Esophagus squamous epithelium (tissue), 5 donors: ENCODE measurements around the gene PHACTR2. TPM values are rescaled to one million over a fixed set of nuclear protein-coding genes. Genes with fewer than 3 reads are reported as not detected.
"Not testable (repeated sequence)": the region's sequence is repeated elsewhere in the genome, so short reads cannot be mapped to it uniquely, and the experiment has no call there.

Experiments
- DNase-seq: peaks from one replicate; lab custom pipeline; 2025; lab: John Stamatoyannopoulos, UW
- H3K27ac ChIP-seq, 4 donors: fragments of 200-600 bp; sonication (generic); one replicate each; pipeline ENCODE4 v1.5.1; 2016 to 2019; ENCODE audit warnings: mild to moderate bottlenecking in 1 of 4
- H3K27me3 ChIP-seq, 4 donors: fragments of 200-600 bp; sonication (generic); 1 replicate in 3 of 4; 2 replicates in 1 of 4; pipeline versions ENCODE4 v1.5.1 to v1.6.0; 2017 to 2021; ENCODE audit warnings: antibody characterized with exemption in 1 of 4
- H3K36me3 ChIP-seq, 3 donors: fragments of 200-600 bp; sonication (generic); one replicate each; pipeline ENCODE4 v1.5.1; 2016 to 2019
- H3K4me1 ChIP-seq, 3 donors: fragments of 200-600 bp; sonication (generic); one replicate each; pipeline ENCODE4 v1.5.1; 2017 to 2019
- H3K4me3 ChIP-seq, 4 donors: fragments of 200-600 bp; sonication (generic); 1 replicate in 3 of 4; 2 replicates in 1 of 4; pipeline ENCODE4 v1.5.1; 2016 to 2019; ENCODE audit warnings: mild to moderate bottlenecking in 2 of 4, moderate library complexity in 1 of 4
- H3K9me3 ChIP-seq, 3 donors: fragments of 200-600 bp; sonication (generic); one replicate each; pipeline ENCODE4 v1.5.1; 2016 to 2019
- POLR2A ChIP-seq, 4 donors: fragments of 450-650 bp; IDR thresholded peaks; one replicate each; pipeline ENCODE4 v1.6.1; 2017; ENCODE audit warnings: antibody characterized with exemption in 4 of 4, mild to moderate bottlenecking in 4 of 4, moderate library complexity in 3 of 4
- WGBS, 2 donors: methylation state at CpG; one replicate each; pipeline ENCODE4 v1.1.5; 2018; 5-methylcytosine and 5-hydroxymethylcytosine counted together
- intact Hi-C: fragments of 100-400 bp; cut with DNase I; formaldehyde crosslinking; loops from one replicate; pipeline ENCODE4 v1.15.0; 2022
- total RNA-seq, 4 donors: library from RNA; depleted of rRNA; stranded (reverse); fragments of >200 nt; gene quantifications; one replicate each; pipeline ENCODE4 v1.1.0, GENCODE V29; 2016
- TF ChIP-seq, protein P1 (sequence below), 6 experiments: fragments of 450-650 bp in 4 of 6; fragments of 200-600 bp in 2 of 6; sonication (generic) in 2 of 6; IDR thresholded peaks; one replicate each; pipeline ENCODE4 v1.5.1; 2016 to 2019; ENCODE audit warnings: antibody characterized with exemption in 6 of 6, mild to moderate bottlenecking in 4 of 6, moderate library complexity in 4 of 6
- donor health status: DM: yes; HTN: yes; CAD: no.

PHACTR2 gene
- total RNA-seq, 4 donors from 2014 or later: 25.1 to 76.9 (median 45.1) TPM

DNA sequence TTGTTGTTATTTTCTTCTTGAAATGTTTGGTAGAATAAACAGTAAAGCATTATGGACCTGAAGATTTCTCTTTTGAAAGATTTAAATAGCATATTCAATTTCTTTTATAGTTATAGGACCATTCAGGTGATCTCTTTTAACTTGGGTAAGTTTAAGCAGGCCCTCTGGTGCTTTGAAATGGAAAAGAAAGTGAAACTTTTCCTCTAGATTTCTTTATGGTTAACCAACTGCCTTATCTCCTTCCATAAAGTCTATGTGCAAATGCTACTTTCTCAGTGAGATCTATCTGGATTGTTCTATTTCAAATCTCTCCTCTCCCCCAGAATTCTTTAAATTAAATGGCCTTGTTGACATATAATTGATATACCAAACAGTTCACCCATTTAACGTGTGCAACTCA lies 54.0 kb downstream of the PHACTR2 start:
- H3K4me3 ChIP-seq: no peak overlapping the region
- no peak overlapping the region for H3K27ac ChIP-seq
- no peak for DNase-seq
- WGBS, 2 donors: 91 to 94% methylated on average over 1 of the region's 1 CpG
- TF ChIP-seq POLR2A (IDR thresholded peaks at IDR 0.05): no peak
- TF ChIP-seq, protein P1, sequence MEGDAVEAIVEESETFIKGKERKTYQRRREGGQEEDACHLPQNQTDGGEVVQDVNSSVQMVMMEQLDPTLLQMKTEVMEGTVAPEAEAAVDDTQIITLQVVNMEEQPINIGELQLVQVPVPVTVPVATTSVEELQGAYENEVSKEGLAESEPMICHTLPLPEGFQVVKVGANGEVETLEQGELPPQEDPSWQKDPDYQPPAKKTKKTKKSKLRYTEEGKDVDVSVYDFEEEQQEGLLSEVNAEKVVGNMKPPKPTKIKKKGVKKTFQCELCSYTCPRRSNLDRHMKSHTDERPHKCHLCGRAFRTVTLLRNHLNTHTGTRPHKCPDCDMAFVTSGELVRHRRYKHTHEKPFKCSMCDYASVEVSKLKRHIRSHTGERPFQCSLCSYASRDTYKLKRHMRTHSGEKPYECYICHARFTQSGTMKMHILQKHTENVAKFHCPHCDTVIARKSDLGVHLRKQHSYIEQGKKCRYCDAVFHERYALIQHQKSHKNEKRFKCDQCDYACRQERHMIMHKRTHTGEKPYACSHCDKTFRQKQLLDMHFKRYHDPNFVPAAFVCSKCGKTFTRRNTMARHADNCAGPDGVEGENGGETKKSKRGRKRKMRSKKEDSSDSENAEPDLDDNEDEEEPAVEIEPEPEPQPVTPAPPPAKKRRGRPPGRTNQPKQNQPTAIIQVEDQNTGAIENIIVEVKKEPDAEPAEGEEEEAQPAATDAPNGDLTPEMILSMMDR (IDR thresholded peaks at IDR 0.05): no peak
- intact Hi-C loops: no loop called here
- H3K9me3 ChIP-seq: no peaks in the 10 kb centered on the region
- H3K4me1 ChIP-seq: peaks cover 0 to 23% (median 6%) of the 10 kb centered on the region in 3 donors
- no peaks in the 10 kb centered on the region for H3K36me3 ChIP-seq
- no peaks in the 10 kb centered on the region for H3K27me3 ChIP-seq

DNA sequence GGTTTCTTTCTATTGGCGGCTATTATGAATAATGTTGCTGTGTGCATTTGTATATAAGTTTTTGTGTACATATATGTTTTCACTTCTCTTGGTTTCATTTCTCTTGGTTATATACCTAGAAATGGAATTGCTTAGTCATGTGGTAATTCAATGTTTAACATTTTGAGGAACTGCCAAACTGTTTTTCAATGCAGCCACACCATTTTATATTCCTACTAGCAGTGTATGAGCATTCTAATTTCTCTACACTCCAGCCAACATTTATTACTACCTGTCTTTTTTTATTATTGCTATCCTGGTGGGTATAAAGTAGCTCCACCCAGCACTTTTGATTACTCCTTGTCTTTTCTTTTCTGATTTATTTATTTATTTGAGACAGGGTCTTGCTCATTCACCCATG lies 54.8 kb downstream of the PHACTR2 start:
- WGBS, 2 donors: 89 to 100% methylated on average over 1 of the region's 1 CpG
- DNase-seq: no peak
- H3K4me3 ChIP-seq: no peak overlapping the region
- H3K4me1 ChIP-seq: peaks cover 0 to 23% (median 6%) of the 10 kb centered on the region in 3 donors
- H3K9me3 ChIP-seq: no peaks in the 10 kb centered on the region
- H3K27me3 ChIP-seq: no peaks in the 10 kb centered on the region
- intact Hi-C loops: no loop called here
- H3K27ac ChIP-seq: no peak overlapping the region
- TF ChIP-seq, protein P1 (IDR thresholded peaks at IDR 0.05): no peak
- TF ChIP-seq POLR2A (IDR thresholded peaks at IDR 0.05): no peak
- H3K36me3 ChIP-seq: no peaks in the 10 kb centered on the region

- Histone ChIP-seq H3K4me1 (peaks cover 0 to 29% (median 6%) of the 10 kb centered on the region in 3 donors), H3K9me3 (no peaks in the 10 kb centered on the region), H3K36me3 (no peaks in the 10 kb centered on the region), H3K27ac (no peak overlapping the region), H3K4me3 (no peak overlapping the region), H3K27me3 (no peaks in the 10 kb centered on the region)
- intact Hi-C loops: no loop called here
- 78 to 86% methylated on average over 1 of the region's 1 CpG for WGBS, 2 donors
- no peak for DNase-seq
- no peak for TF ChIP-seq POLR2A (IDR thresholded peaks at IDR 0.05)
- TF ChIP-seq, protein P1 (IDR thresholded peaks at IDR 0.05): no peak
Measured at GRCh38 chr6:143733510-143733909, 55.7 kb downstream of the PHACTR2 start.

- Histone ChIP-seq H3K9me3 (no peaks in the 10 kb centered on the region), H3K4me1 (peaks cover 0 to 30% (median 6%) of the 10 kb centered on the region in 3 donors), H3K36me3 (no peaks in the 10 kb centered on the region), H3K27me3 (no peaks in the 10 kb centered on the region), H3K27ac (no peak overlapping the region), H3K4me3 (no peak overlapping the region)
- no peak for DNase-seq
- TF ChIP-seq, protein P1 (IDR thresholded peaks at IDR 0.05): no peak
- TF ChIP-seq POLR2A (IDR thresholded peaks at IDR 0.05): no peak
- 15 to 20% methylated on average over 1 of the region's 1 CpG for WGBS, 2 donors
- intact Hi-C loops: no loop called here
Measured at GRCh38 chr6:143734641-143735063, 56.9 kb downstream of the PHACTR2 start.

DNA sequence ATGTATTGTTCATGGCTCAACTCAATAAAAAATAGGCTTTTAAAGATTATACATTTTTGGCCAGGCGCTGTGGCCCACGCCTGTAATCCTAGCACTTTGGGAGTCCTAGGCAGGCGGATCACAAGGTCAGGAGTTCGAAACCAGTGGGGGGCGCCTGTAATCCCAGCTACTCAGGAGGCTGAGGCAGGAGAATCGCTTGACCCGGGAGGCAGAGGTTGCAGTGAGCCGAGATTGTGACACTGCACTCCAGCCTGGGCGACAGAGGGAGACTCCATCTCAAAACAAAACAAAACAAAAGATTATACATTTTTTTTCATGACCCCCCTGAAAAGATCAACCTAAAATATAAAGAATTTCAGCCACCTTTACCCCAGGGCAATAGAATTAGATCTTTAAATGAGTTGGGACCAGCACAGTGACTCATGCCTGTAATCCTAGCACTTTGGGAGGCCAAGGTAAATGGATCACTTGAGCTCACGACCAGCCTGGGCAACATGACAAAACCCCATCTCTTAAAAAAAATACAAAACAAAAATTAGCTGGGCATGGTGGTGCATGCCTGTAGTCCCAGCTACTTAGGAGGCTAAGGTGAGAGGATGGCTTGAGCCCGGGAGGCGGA lies 60.4 kb downstream of the PHACTR2 start:
- H3K4me1 ChIP-seq: peaks cover 0 to 43% (median 9%) of the 10 kb centered on the region in 3 donors
- H3K27me3 ChIP-seq, H3K36me3 ChIP-seq, DNase-seq, intact Hi-C loops, H3K9me3 ChIP-seq, H3K4me3 ChIP-seq, H3K27ac ChIP-seq: not testable (repeated sequence)
- 72 to 86% methylated on average over 9 to 12 of the region's 12 CpGs for WGBS, 2 donors
